Esophagus muscularis mucosa (tissue), 4 donors: ENCODE data around the gene SMAD5. TPM values are rescaled to one million over a fixed set of nuclear protein-coding genes. Genes with fewer than 3 reads are reported as not detected.

Source experiments
- DNase-seq: peaks from one replicate; pipeline ENCODE4 v3.0.0-alpha.2; 2017; ENCODE audit errors: extremely low spot score
- H3K27ac ChIP-seq, 4 donors: fragments of 200-600 bp; sonication (generic); replicated peaks in 1 of 4; 1 replicate in 3 of 4; 2 replicates in 1 of 4; pipeline ENCODE4 v1.5.1; 2016 to 2019; ENCODE audit warnings: mild to moderate bottlenecking in 1 of 4
- H3K27me3 ChIP-seq, 4 donors: fragments of 200-600 bp; sonication (generic); one replicate each; pipeline versions ENCODE4 v1.5.1 to v1.6.0; 2016 to 2019
- H3K36me3 ChIP-seq, 4 donors: fragments of 200-600 bp; sonication (generic); one replicate each; pipeline ENCODE4 v1.5.1; 2016 to 2019
- H3K4me1 ChIP-seq, 4 donors: fragments of 200-600 bp; sonication (generic); one replicate each; pipeline ENCODE4 v1.5.1; 2016 to 2019
- H3K4me3 ChIP-seq, 4 donors: fragments of 200-600 bp; sonication (generic); 1 replicate in 2 of 4; 2 replicates in 2 of 4; pipeline ENCODE4 v1.5.1; 2016 to 2019; ENCODE audit warnings: mild to moderate bottlenecking in 4 of 4, moderate library complexity in 1 of 4
- H3K9me3 ChIP-seq, 4 donors: fragments of 200-600 bp; sonication (generic); 1 replicate in 3 of 4; 2 replicates in 1 of 4; pipeline ENCODE4 v1.5.1; 2016 to 2019
- EP300 ChIP-seq: sonication (generic); formaldehyde crosslinking; IDR thresholded peaks from one replicate; pipeline ENCODE4 v1.6.1; 2017; ENCODE audit warnings: antibody characterized with exemption
- POLR2A ChIP-seq: fragments of 450-650 bp; IDR thresholded peaks from one replicate; pipeline ENCODE4 v1.6.1; 2017; ENCODE audit warnings: antibody characterized with exemption, moderate library complexity, mild to moderate bottlenecking, low read depth
- POLR2AphosphoS5 ChIP-seq, 2 donors: sonication (generic); formaldehyde crosslinking; IDR thresholded peaks; one replicate each; pipeline ENCODE4 v1.6.1; 2017; ENCODE audit warnings: antibody characterized with exemption in 2 of 2
- WGBS: methylation state at CpG from one replicate; pipeline ENCODE4 v1.1.5; 2018; 5-methylcytosine and 5-hydroxymethylcytosine counted together
- intact Hi-C: fragments of 100-400 bp; cut with DNase I; formaldehyde crosslinking; loops from one replicate; pipeline ENCODE4 v1.15.1; 2023
- total RNA-seq, 4 donors: library from RNA; depleted of rRNA; stranded (reverse); fragments of >200 nt; gene quantifications; one replicate each; pipeline versions ENCODE4 v1.1.0 to v1.2.1, GENCODE V29; 2016
- TF ChIP-seq, protein P1 (sequence below), 3 experiments: fragments of 200-600 bp in 2 of 3; fragments of 450-650 bp in 1 of 3; sonication (generic) in 2 of 3; IDR thresholded peaks; one replicate each; pipeline ENCODE4 v1.5.1; 2017 to 2019; ENCODE audit warnings: antibody characterized with exemption in 3 of 3, mild to moderate bottlenecking in 2 of 3, moderate library complexity in 1 of 3

The SMAD5 gene
- total RNA-seq, 4 donors from 2014 or later: 42.4 to 47.9 (median 46.3) TPM

DNA sequence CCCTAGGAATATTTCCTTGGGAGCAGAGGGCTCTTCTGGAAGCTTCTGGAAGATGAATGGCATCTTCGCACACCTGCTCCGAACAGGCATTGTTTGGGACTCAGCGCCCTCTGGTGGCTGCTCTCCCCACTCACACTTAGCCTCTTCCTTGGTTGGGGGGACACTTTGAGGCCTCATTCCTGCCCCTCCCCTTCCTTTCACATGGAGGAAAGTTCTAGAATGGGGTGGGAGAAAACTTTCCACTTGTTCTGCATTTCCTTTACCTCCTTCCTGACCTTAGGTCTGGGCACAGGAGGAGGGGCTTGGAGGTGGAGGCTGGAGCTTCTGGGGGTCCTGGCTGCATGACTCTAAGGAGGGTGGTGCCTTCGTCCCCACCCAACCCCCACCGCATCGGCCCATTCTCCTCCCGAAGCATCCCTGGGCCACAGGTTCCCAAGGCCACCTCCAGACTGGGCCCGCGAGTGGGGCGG lies 79.6 kb downstream of the SMAD5 start:
- TF ChIP-seq POLR2AphosphoS5 (IDR thresholded peaks at IDR 0.05) (peak in 1 of 2 donors; percentile 43), EP300 (no peak)
- TF ChIP-seq, protein P1, sequence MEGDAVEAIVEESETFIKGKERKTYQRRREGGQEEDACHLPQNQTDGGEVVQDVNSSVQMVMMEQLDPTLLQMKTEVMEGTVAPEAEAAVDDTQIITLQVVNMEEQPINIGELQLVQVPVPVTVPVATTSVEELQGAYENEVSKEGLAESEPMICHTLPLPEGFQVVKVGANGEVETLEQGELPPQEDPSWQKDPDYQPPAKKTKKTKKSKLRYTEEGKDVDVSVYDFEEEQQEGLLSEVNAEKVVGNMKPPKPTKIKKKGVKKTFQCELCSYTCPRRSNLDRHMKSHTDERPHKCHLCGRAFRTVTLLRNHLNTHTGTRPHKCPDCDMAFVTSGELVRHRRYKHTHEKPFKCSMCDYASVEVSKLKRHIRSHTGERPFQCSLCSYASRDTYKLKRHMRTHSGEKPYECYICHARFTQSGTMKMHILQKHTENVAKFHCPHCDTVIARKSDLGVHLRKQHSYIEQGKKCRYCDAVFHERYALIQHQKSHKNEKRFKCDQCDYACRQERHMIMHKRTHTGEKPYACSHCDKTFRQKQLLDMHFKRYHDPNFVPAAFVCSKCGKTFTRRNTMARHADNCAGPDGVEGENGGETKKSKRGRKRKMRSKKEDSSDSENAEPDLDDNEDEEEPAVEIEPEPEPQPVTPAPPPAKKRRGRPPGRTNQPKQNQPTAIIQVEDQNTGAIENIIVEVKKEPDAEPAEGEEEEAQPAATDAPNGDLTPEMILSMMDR (IDR thresholded peaks at IDR 0.05): peak; percentile 72 to 87 (median 81)
- intact Hi-C loops: loop anchor here (1.0 to 5.0 kb wide), 2 partner anchors 265 to 325 kb away; no protein-coding TSS in a partner anchor
- Histone ChIP-seq H3K27me3 (peaks cover 0 to 12% (median 2%) of the 10 kb centered on the region in 4 donors), H3K27ac (no peak overlapping the region), H3K36me3 (no peaks in the 10 kb centered on the region), H3K4me3 (no peak overlapping the region), H3K4me1 (no peaks in the 10 kb centered on the region), H3K9me3 (no peaks in the 10 kb centered on the region)
- DNase-seq: no peak
- WGBS: 57% methylated on average over 10 of the region's 10 CpGs

DNA sequence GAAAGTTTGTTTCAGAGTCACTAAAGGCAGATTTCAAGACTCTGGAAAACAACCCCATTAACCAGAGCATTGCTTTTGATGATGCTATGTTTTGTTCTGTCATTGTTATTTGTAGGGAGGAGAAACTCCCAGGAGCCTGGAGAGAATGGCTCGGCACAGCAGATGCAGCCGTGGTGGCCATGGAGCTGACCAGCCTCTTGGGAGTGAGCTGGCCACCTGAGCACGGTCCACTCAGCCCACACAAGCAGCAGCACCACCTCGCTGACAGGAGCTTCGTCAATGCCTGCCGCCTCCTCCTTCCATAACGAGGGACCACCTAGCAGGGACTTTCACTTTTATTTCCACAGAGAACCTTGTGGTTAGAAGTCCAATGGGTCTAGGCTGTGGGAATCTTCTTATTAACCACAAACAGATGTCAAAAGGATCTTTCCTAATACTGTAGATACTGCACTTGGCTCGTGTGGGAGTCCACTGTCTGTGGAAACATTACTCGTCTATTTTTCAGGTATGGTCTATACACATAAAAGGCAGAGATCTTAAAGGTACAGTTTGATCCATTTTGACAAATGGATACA lies 81.4 kb downstream of the SMAD5 start:
- Histone ChIP-seq H3K36me3 (no peaks in the 10 kb centered on the region), H3K27ac (no peak overlapping the region), H3K27me3 (peaks cover 0 to 12% (median 2%) of the 10 kb centered on the region in 4 donors), H3K4me1 (no peaks in the 10 kb centered on the region), H3K4me3 (no peak overlapping the region), H3K9me3 (no peaks in the 10 kb centered on the region)
- TF ChIP-seq POLR2A: no peak
- no peak for DNase-seq
- intact Hi-C loops: loop anchor here (5.0 kb wide), 1 partner anchor 267 kb away; no protein-coding TSS in a partner anchor
- WGBS: 67% methylated on average over 9 of the region's 9 CpGs

DNA sequence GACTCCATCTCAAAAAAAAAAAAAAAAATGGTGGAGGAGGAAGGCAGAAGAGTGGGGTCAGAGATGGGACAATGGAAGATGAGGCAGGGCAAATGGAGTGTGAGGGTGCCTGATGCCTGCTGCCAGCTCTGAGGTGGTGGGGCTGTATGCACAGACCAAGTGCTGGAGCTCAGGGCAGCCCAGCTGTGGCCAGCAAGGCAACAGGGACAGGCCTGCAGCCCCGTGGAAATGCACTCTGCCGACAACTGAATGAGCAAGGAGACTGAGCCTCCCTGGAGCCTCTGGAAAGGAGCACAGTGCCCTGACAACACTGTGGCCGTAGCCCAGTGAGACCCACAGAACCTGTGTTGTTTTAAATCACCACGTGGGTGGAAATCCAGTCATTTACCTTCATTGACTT lies 83.2 kb downstream of the SMAD5 start:
- TF ChIP-seq POLR2AphosphoS5 (IDR thresholded peaks at IDR 0.05): no peak
- 80% methylated on average over 4 of the region's 4 CpGs for WGBS
- H3K4me1 ChIP-seq: no peaks in the 10 kb centered on the region
- intact Hi-C loops: no loop called here
- no peak overlapping the region for H3K27ac ChIP-seq
- no peak overlapping the region for H3K4me3 ChIP-seq
- DNase-seq: no peak
- H3K27me3 ChIP-seq: peaks cover 0 to 12% (median 2%) of the 10 kb centered on the region in 4 donors
- H3K9me3 ChIP-seq: peaks cover 0 to 8% (median 3%) of the 10 kb centered on the region in 4 donors
- no peaks in the 10 kb centered on the region for H3K36me3 ChIP-seq

DNA sequence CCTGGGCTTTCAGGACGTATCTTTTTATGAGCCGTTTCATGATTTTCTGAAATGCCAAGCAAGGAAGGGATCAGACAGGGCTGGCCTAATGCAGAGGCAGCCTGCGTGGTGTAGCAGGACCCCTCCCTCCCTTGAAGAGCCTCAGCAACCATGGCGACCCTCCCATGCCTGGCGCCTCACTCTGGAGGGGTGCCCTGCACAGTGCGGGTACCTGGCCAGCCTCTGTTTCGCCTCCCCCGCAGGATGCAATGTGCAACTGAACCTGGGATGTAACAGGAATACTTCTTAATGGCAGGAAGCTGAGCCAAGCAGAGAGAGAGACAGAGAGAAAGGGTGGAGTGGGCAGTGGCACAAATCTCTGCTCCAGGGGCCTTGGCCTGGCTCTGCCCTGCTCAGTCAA lies 83.6 kb downstream of the SMAD5 start:
- Histone ChIP-seq H3K4me1 (no peaks in the 10 kb centered on the region), H3K9me3 (peaks cover 0 to 11% (median 3%) of the 10 kb centered on the region in 4 donors), H3K36me3 (no peaks in the 10 kb centered on the region), H3K27ac (no peak overlapping the region), H3K27me3 (peaks cover 0 to 12% (median 2%) of the 10 kb centered on the region in 4 donors), H3K4me3 (no peak overlapping the region)
- intact Hi-C loops: no loop called here
- TF ChIP-seq, protein P1 (IDR thresholded peaks at IDR 0.05): no peak
- no peak for DNase-seq
- 92% methylated on average over 8 of the region's 8 CpGs for WGBS

DNA sequence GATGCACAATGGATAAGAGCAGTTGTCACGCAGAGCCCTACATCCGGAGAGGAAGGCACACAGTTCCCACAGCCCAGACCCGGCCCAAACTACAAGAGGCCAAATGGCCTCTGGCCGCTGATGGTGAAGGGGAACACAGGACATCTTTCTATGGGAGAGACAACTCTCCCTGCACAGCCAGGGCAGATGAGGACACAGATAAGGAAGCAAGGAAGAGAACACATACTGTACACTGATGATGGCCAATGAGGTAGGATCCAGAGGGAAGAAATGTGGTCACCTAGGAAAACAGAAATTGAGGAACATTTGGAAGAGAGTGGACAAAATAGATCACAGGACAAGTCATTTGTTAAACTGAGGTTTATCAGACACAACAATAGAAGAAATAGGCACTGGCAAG lies 88.7 kb downstream of the SMAD5 start:
- TF ChIP-seq POLR2AphosphoS5 (IDR thresholded peaks at IDR 0.05): no peak
- TF ChIP-seq POLR2A: no peak
- TF ChIP-seq EP300: no peak
- TF ChIP-seq, protein P1 (IDR thresholded peaks at IDR 0.05): no peak

More for the DNA sequence above, 88.7 kb downstream of the SMAD5 start:
- peaks cover 0 to 16% (median 3%) of the 10 kb centered on the region in 4 donors for H3K9me3 ChIP-seq
- H3K4me3 ChIP-seq: no peak overlapping the region
- 92% methylated on average over 4 of the region's 4 CpGs for WGBS
- no peaks in the 10 kb centered on the region for H3K36me3 ChIP-seq
- intact Hi-C loops: no loop called here
- no peak overlapping the region for H3K27ac ChIP-seq
- H3K27me3 ChIP-seq: peaks cover 0 to 10% (median 0%) of the 10 kb centered on the region in 4 donors
- H3K4me1 ChIP-seq: no peaks in the 10 kb centered on the region
- no peak for DNase-seq
